DND-41 (cell line): ENCODE measurements around the gene OSGEP.

Experiments used
- ATAC-seq: fragments of 200-7000 bp; cut with Tn5 transposase; 3 replicates; pipeline ENCODE4 v1.9.1; 2021; ENCODE audit warnings: low read depth; ENCODE audit not compliant: insufficient read depth
- DNase-seq: peaks from one replicate; pipeline ENCODE4 v3.0.0-alpha.2; 2020
- H2AFZ ChIP-seq: 2 replicates; pipeline ENCODE4 v1.6.0; 2012; ENCODE audit warnings: low read depth, low read length
- H3K27ac ChIP-seq: 2 replicates; pipeline ENCODE4 v1.5.1; 2012; ENCODE audit warnings: low read length, inconsistent platforms
- H3K27me3 ChIP-seq: fragments of 200-600 bp; sonication (generic); 2 replicates; pipeline ENCODE4 v1.6.0; 2012; ENCODE audit warnings: low read length, mild to moderate bottlenecking, inconsistent platforms; ENCODE audit not compliant: insufficient read depth, poor library complexity
- H3K36me3 ChIP-seq: 2 replicates; pipeline ENCODE4 v1.5.1; 2012; ENCODE audit warnings: low read length, inconsistent platforms; ENCODE audit not compliant: insufficient read depth
- H3K4me1 ChIP-seq: 2 replicates; pipeline ENCODE4 v1.5.1; 2012; ENCODE audit warnings: mild to moderate bottlenecking, low read length; ENCODE audit not compliant: insufficient read depth
- H3K4me2 ChIP-seq: 2 replicates; pipeline ENCODE4 v1.6.0; 2012; ENCODE audit warnings: mild to moderate bottlenecking, moderate library complexity, low read length, inconsistent platforms; ENCODE audit not compliant: insufficient read depth
- H3K4me3 ChIP-seq, 2 experiments: fragments of 200-600 bp in 1 of 2; shearing (Covaris generic) in 1 of 2; 2 replicates each; pipeline ENCODE4 v1.5.1; 2012 to 2016; ENCODE audit warnings: inconsistent platforms in 2 of 2, low read length in 2 of 2, mild to moderate bottlenecking in 2 of 2, low read depth in 1 of 2, moderate library complexity in 1 of 2
- H3K79me2 ChIP-seq: 2 replicates; pipeline ENCODE4 v1.6.0; 2012; ENCODE audit warnings: low read length, inconsistent platforms; ENCODE audit not compliant: insufficient read depth
- H3K9ac ChIP-seq: 2 replicates; pipeline ENCODE4 v1.6.0; 2012; ENCODE audit warnings: low read depth, mild to moderate bottlenecking, inconsistent platforms, low read length, moderate library complexity
- H3K9me3 ChIP-seq: 2 replicates; pipeline ENCODE4 v1.5.1; 2012; ENCODE audit warnings: low read length, moderate library complexity, mild to moderate bottlenecking, inconsistent platforms; ENCODE audit not compliant: insufficient read depth, severe bottlenecking
- H4K20me1 ChIP-seq: 2 replicates; pipeline ENCODE4 v1.6.0; 2012; ENCODE audit warnings: low read length; ENCODE audit not compliant: insufficient read depth
- EZH2 ChIP-seq: IDR thresholded peaks from 3 replicates; pipeline ENCODE4 v1.6.1; 2012; ENCODE audit warnings: borderline replicate concordance, low read depth, mild to moderate bottlenecking, moderate library complexity, low read length, inconsistent platforms; ENCODE audit not compliant: severe bottlenecking
- TF ChIP-seq, protein P1 (sequence below): IDR thresholded peaks from 2 replicates; pipeline ENCODE4 v1.5.1; 2012; ENCODE audit warnings: borderline replicate concordance, low read length, moderate library complexity, mild to moderate bottlenecking; ENCODE audit not compliant: poor library complexity, severe bottlenecking; ENCODE audit errors: extremely low read depth

OSGEP gene

DNA sequence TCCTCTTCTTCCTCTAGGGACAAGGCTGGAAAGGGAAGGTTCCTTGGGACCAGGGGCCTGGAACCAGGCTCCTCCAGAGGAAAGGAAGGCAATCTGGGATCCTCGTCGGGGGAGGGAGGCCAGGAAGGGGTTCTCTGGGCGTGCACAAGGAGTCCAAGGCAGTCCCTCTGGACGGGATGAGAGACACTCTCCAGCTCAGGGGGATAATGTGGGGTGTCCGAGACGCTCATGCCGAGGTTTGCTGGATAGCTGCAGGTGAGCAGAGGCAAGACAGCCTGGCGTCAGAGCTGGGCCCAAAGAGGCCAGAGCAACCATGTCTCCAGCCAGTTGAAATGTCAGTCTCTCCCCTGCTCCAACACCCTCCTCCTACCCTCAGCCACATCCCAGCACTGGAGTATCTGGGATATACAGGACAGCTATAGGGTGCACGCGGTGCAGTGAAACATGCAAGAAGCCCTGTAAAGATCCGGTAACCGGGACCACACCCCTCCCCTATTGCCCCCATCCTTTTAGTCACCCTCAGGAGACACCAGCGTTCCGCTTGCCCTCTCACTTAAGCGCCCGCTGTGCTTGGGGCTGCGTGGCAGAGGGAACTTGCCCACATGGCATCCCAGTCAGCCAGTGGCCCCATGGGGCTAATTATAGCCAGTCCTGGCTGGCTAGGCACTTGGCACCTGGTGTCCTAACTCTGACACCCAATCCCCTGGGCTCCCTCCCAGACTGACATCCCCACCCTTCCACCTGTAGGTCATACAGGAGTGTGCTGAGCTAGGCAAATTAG, 18.8 kb downstream of the OSGEP start, which contains the start of gene KLHL33:
Gene KLHL33, minus strand, starts transcription at position 585 of the 781 bp plus-strand sequence. Its CDS starts 355 bp downstream, at position 230.
- no peaks in the 10 kb centered on the region for H3K9me3 ChIP-seq
- no peaks in the 10 kb centered on the region for H4K20me1 ChIP-seq
- ATAC-seq (0 out of 3 replicates have a peak, but pooled peaks have one; percentile 14), DNase-seq (no peak)
- H3K36me3 ChIP-seq: no peaks in the 10 kb centered on the region
- H3K27me3 ChIP-seq: no peaks in the 10 kb centered on the region
- no peak within 1 kb of the TSS for H3K4me3 ChIP-seq
- H2AFZ ChIP-seq: no peak within 1 kb of the TSS
- H3K9ac ChIP-seq: no peak within 1 kb of the TSS
- no peak within 1 kb of the TSS for H3K4me2 ChIP-seq
- H3K4me1 ChIP-seq: no peaks in the 10 kb centered on the region
- no peak within 1 kb of the TSS for H3K27ac ChIP-seq
- TF ChIP-seq EZH2: no peak
- TF ChIP-seq, protein P1, sequence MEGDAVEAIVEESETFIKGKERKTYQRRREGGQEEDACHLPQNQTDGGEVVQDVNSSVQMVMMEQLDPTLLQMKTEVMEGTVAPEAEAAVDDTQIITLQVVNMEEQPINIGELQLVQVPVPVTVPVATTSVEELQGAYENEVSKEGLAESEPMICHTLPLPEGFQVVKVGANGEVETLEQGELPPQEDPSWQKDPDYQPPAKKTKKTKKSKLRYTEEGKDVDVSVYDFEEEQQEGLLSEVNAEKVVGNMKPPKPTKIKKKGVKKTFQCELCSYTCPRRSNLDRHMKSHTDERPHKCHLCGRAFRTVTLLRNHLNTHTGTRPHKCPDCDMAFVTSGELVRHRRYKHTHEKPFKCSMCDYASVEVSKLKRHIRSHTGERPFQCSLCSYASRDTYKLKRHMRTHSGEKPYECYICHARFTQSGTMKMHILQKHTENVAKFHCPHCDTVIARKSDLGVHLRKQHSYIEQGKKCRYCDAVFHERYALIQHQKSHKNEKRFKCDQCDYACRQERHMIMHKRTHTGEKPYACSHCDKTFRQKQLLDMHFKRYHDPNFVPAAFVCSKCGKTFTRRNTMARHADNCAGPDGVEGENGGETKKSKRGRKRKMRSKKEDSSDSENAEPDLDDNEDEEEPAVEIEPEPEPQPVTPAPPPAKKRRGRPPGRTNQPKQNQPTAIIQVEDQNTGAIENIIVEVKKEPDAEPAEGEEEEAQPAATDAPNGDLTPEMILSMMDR: no peak
- no peaks in the 10 kb centered on the region for H3K79me2 ChIP-seq

DNA sequence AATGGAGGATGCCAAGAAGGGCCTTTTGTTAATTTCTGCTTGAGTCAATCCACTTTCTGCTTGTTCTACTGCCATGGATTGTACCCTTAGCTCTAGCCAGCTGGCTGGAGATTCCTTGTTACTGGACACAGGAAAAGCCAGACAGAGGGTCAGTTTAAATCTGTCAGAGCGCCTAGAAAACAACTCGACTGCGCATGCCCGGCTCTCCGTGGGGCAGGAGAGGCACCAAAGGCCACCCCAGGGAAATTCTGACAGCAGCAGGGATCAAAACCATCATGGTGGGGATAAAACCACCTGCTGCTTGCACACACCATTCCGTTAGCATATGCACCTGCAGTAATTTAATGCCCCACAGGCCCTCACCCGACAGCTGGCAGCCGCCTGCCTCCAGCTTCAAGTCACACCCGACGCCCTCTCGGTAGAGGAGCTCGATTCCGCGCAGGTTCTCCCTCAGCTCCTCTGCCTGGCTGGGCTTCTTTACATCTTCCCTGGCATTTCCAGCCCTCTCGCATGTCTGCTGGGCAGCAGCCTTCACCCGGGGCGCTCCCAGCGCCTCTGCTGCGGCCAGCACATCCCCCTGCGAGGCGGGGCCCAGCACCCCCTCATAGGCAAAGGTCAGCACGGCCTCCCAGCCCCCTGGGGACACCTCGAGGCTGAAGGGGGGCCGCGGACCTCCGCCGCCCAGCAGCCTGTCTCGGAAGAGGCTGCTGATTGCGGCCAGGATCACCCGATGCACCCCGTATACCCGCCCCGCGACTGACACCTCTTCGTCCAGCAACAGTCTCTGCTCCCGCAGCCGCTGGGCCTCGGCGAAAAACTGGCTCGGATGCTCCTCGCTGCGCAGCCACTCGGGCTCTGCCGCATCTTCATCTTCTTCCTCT, 19.7 kb downstream of the OSGEP start:
- no peak overlapping the region for H2AFZ ChIP-seq
- H3K79me2 ChIP-seq: no peaks in the 10 kb centered on the region
- no peaks in the 10 kb centered on the region for H3K4me1 ChIP-seq
- no peak overlapping the region for H3K9ac ChIP-seq
- no peaks in the 10 kb centered on the region for H3K27me3 ChIP-seq
- no peaks in the 10 kb centered on the region for H3K36me3 ChIP-seq
- no peaks in the 10 kb centered on the region for H4K20me1 ChIP-seq
- H3K4me2 ChIP-seq: no peak overlapping the region
- no peaks in the 10 kb centered on the region for H3K9me3 ChIP-seq
- no peak overlapping the region for H3K27ac ChIP-seq
- TF ChIP-seq, protein P1: no peak
- no peak for TF ChIP-seq EZH2
- DNase-seq: no peak
- ATAC-seq: no peak
- no peak overlapping the region for H3K4me3 ChIP-seq

DNA sequence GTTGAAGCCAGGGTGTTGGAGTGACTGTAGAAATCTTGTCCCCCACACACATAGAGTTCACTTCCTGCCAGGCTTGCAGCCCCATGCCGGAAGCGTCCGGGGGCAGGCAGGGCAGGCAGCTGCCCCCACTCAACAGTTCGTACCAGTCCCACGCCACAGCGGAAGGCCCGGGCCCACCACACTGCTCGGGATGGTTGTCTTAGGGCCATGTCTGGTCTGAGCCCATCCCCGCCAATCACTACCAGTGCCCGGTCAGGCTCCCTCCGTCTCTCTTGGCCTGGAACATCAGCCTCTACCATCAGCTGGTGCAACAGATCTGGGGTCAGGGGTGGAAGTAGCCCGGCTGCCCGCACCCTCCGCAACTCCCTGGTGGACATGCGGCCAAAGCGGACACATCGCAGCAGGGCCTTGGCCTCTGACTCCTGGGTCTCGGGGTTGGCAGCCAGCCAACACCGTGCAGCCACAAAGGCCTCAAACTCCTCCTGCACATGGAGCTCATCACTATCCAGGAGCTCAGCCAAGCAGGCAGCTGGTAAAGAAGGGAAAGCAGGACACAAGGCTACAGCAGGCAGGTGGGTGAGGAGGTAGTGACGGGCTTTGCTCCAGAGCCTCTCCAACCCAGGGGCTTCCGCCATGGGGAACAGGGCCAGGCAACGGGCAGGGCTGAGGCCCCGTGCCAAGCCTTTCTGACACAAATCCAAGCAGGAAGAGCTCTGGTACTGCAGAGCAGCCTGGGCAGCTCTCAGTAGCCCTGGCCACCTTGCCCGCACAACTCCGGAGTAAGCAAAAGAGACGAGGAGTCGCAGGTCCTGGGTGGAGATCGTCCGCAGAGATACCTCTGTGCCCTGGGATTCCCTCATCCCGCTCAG, 24.6 kb downstream of the OSGEP start:
- ATAC-seq (no peak), DNase-seq (no peak)
- no peaks in the 10 kb centered on the region for H3K79me2 ChIP-seq
- no peak overlapping the region for H3K9ac ChIP-seq
- H3K27ac ChIP-seq: no peak overlapping the region
- H3K9me3 ChIP-seq: no peaks in the 10 kb centered on the region
- no peak overlapping the region for H2AFZ ChIP-seq
- H3K4me1 ChIP-seq: peaks cover 16% of the 10 kb centered on the region
- H3K36me3 ChIP-seq: no peaks in the 10 kb centered on the region
- H3K27me3 ChIP-seq: no peaks in the 10 kb centered on the region
- H3K4me3 ChIP-seq: no peak overlapping the region
- no peak overlapping the region for H3K4me2 ChIP-seq
- no peaks in the 10 kb centered on the region for H4K20me1 ChIP-seq
- TF ChIP-seq, protein P1: no peak
- TF ChIP-seq EZH2: no peak
